Spleen (tissue), 7 donors: Measurements from ENCODE around the gene GJC1.

Experiments
- POLR2AphosphoS5 ChIP-seq, 3 donors: sonication (generic); formaldehyde crosslinking; IDR thresholded peaks; one replicate each; pipeline ENCODE4 v1.5.1; 2017; ENCODE audit warnings: antibody characterized with exemption in 3 of 3
- TF ChIP-seq, protein P1 (sequence below), 11 experiments: fragments of 200-600 bp in 7 of 11; fragments of 450-650 bp in 4 of 11; sonication (generic) in 4 of 11; IDR thresholded peaks in 8 of 11; conservative IDR thresholded peaks in 3 of 11; 1 replicate in 7 of 11; 2 replicates in 4 of 11; pipeline versions ENCODE4 v1.4.0 to v1.8.0; 2016 to 2021; ENCODE audit warnings: antibody characterized with exemption in 11 of 11, inconsistent platforms in 4 of 11, mild to moderate bottlenecking in 1 of 11
- donor health status: DM: no; HTN: no; CAD: no; lungs with moderate emphysema.
- donor health status: DM: no; HTN: no; CAD: no.
- donor health status: DM: no; HTN: no; CAD: no.

GRCh38 chr17:44780845-44781480 lies 49.1 kb downstream of the GJC1 start:
- no peak for TF ChIP-seq POLR2AphosphoS5 (IDR thresholded peaks at IDR 0.05)
- TF ChIP-seq, protein P1, sequence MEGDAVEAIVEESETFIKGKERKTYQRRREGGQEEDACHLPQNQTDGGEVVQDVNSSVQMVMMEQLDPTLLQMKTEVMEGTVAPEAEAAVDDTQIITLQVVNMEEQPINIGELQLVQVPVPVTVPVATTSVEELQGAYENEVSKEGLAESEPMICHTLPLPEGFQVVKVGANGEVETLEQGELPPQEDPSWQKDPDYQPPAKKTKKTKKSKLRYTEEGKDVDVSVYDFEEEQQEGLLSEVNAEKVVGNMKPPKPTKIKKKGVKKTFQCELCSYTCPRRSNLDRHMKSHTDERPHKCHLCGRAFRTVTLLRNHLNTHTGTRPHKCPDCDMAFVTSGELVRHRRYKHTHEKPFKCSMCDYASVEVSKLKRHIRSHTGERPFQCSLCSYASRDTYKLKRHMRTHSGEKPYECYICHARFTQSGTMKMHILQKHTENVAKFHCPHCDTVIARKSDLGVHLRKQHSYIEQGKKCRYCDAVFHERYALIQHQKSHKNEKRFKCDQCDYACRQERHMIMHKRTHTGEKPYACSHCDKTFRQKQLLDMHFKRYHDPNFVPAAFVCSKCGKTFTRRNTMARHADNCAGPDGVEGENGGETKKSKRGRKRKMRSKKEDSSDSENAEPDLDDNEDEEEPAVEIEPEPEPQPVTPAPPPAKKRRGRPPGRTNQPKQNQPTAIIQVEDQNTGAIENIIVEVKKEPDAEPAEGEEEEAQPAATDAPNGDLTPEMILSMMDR (IDR thresholded peaks at IDR 0.05 in 8 of 11, conservative IDR thresholded peaks at IDR 0.05 in 3 of 11) = no peak
